Activated naive CD4-positive, alpha-beta T cell treated with anti-CD3 and anti-CD28 coated beads for 36 hours (primary cell): ENCODE data around the gene DHX9. TPM values are rescaled to one million over a fixed set of nuclear protein-coding genes. Genes with fewer than 3 reads are reported as not detected.

Experiments used
- CTCF ChIA-PET: fragments of 350-600 bp; sonication (Branson Sonifier 250); formaldehyde crosslinking; loops from one replicate; lab custom pipeline; 2021; ENCODE audit warnings: antibody characterized with exemption; lab: Charles Lee
- DNase-seq: peaks from one replicate; pipeline ENCODE4 v3.0.0-alpha.2; 2020
- H3K27ac Mint-ChIP-seq: one replicate; pipeline ENCODE4 v1.8.0; 2021; ENCODE audit warnings: mild to moderate bottlenecking, mixed read lengths
- H3K27me3 Mint-ChIP-seq: one replicate; pipeline ENCODE4 v1.8.0; 2021; ENCODE audit warnings: low read depth, mixed read lengths
- H3K36me3 Mint-ChIP-seq: one replicate; pipeline ENCODE4 v1.8.0; 2021; ENCODE audit warnings: low read depth, mixed read lengths
- H3K4me1 Mint-ChIP-seq: one replicate; pipeline ENCODE4 v1.8.0; 2021; ENCODE audit warnings: low read depth, mixed read lengths
- H3K4me3 Mint-ChIP-seq: one replicate; pipeline ENCODE4 v1.8.0; 2021; ENCODE audit warnings: mild to moderate bottlenecking, moderate library complexity, mixed read lengths
- H3K9me3 Mint-ChIP-seq: one replicate; pipeline ENCODE4 v1.8.0; 2021; ENCODE audit warnings: mixed read lengths
- intact Hi-C: fragments of 100-400 bp; cut with micrococcal nuclease; formaldehyde crosslinking; loops from one replicate; pipeline ENCODE4 v1.15.1; 2023
- total RNA-seq, 2 experiments: library from RNA; stranded (reverse); gene quantifications; one replicate each; pipeline ENCODE4 v1.2.3, GENCODE V29; 2021

DHX9 gene
- total RNA-seq: 100 to 1,000 TPM; 194 TPM

DNA sequence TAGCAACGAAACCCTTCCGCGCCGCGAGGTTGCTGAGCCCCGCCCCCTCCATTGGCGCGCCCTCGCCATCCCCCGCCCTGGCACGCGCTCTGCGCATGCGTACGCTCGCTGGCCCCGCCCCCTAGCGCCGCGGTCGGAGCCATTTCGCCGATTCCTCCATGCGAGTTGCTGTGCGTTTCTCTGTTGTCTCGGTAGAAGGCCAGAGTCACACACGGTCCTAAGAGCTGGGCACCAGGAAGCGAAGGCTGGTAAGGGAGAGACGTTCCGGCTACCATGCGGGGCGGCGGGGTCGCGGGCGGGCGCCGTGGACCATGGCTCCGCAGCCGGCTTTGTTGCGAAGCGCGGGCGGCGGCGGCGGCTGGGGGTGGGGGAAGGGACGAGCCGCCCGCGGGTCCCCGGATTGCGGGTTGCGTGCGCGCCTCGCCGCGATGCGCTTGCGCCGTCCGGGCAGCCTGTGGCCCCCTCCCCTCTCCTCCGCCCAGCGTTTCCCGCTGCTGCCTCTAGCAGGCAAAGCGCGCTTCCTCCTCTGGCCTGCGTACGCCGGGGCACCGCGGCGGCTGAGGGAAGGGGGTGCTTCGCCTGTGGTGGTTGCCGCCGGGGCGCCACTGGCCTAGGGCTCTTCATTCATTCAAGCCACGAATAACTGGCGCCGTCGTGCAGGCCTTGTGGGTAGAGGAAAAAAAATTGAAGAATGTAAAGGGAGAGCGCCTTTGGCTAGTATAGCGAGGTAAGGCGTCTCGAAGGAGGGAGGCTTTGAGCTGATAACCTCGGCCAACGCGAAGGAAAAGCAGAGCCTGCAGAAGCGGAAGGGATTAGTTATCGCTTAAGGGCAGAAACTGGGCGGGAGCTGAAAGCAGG, at the start of gene DHX9:
TSS of gene DHX9 (plus strand) at position 139 of the 858 bp plus-strand sequence. CDS start 3,220 bp downstream, outside the sequence.
- Mint-ChIP-seq H3K27ac (peak within 1 kb of the TSS; percentile 95), H3K9me3 (no peaks in the 10 kb centered on the region), H3K4me3 (peak within 1 kb of the TSS; percentile 90), H3K36me3 (peaks cover 44% of the 10 kb centered on the region), H3K27me3 (no peaks in the 10 kb centered on the region), H3K4me1 (peaks cover 44% of the 10 kb centered on the region)
- intact Hi-C loops: loop anchor here (1.0 to 5.0 kb wide), 13 partner anchors 22 to 1198 kb away; partner anchors contain the start of genes ARPC5, COLGALT2, GLUL and NPL
- CTCF ChIA-PET: interaction anchor here (0.6 kb wide), 2 partner anchors 24 to 44 kb away, joined by 3 read pairs; no protein-coding TSS in a partner anchor
- DNase-seq: peak; percentile 94

DNA sequence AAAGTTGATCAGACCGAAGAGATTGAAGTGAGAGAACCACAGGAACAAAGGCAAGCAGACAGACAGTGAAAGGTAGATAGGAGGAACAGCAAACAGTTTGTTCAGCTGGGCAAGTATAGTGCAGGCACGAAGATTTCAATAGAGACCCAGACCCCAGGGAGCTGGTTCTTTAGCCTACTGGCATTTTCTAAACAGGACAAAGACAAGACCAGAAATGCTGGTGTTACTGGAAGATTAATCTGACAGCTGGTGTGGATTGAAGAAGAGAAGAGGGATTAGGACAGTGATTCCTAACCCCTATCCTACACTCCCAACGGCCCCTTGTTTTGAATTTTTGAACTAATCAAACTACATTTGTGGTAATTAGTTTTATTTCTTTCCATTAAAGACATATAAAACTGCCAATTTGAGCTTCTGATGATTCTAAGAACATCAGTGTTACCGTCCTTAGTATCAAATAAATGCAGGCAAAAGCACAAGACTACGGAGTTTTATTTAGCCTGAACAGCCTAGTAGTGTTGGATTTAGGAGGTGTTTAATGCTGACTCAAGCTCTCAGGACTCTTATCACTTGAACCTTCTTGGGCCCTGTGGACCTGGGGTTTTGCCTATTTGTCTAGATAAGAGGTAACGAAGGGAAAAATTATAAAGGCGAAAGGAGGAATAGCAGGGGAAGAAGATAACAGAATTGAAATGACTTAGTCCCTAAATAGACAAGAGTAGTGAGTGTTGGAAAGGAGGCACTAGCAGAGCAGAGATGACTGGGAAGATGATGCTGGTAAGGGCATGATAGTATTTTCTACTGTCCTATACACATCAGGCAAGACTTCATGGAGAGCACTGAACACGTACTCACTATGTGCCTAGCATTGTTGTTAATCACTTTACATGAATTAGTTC, 47.6 kb upstream of the DHX9 start:
- CTCF ChIA-PET: interaction anchor here (0.8 to 15.0 kb wide), 3 partner anchors 9 to 198 kb away, joined by 3 to 797 read pairs (median 10); partner anchors contain the start of genes RGS16 and RNASEL
- Mint-ChIP-seq H3K4me3 (no peak overlapping the region), H3K9me3 (no peaks in the 10 kb centered on the region), H3K4me1 (peaks cover 20% of the 10 kb centered on the region), H3K36me3 (peaks cover 2% of the 10 kb centered on the region), H3K27me3 (no peaks in the 10 kb centered on the region), H3K27ac (no peak overlapping the region)
- intact Hi-C loops: no loop called here
- DNase-seq: no peak

DNA sequence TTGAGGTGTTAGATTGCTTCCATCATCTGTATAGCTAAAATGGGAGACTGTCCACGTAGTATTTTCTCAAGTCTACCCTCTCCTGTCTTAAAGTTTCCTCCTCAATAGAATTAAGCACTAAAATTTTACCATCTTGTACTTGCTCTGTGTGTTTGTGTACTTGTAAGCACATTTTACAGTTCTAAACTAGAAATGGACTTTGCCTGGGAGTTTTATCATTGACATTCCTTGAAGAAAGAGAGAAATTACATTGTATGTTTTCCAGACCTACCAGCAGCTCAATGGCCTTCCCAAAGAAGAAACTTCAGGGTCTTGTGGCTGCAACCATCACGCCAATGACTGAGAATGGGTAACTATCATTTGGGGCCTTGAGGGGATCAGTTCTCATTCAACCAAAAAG, 45.1 kb upstream of the DHX9 start:
- CTCF ChIA-PET: interaction anchor here (15.0 kb wide), 1 partner anchor 201 kb away, joined by 797 read pairs; the partner anchor contains the start of genes RGS16 and RNASEL
- Mint-ChIP-seq H3K4me1 (peaks cover 16% of the 10 kb centered on the region), H3K9me3 (no peaks in the 10 kb centered on the region), H3K4me3 (no peak overlapping the region), H3K27ac (no peak overlapping the region), H3K27me3 (no peaks in the 10 kb centered on the region), H3K36me3 (peaks cover 2% of the 10 kb centered on the region)
- DNase-seq: no peak
- intact Hi-C loops: no loop called here

DNA sequence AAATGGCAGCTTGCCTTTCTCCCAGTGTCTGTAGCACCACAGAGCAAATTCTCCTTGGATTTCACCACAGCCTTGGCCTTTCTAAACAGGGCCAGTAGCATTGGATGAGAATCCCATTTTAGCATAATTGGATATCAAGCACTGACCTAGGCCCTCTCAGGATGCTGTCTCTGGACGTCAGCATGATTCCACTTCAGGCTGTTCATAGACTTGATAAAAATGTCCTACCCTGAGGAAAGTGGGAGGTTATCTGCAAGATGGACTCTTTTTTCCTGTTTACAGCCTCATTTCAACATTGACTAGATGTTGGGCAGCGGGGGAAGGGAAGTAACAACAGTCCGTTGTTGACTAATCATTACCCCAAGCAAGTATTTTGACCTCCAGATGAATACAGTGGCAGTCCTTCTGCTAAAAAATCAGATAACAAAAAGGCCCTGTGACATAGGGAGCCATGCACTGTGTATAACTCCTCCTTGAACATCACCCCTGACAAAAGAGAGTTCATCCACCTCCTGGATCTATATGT, 44.4 kb upstream of the DHX9 start:
- Mint-ChIP-seq H3K4me1 (peaks cover 15% of the 10 kb centered on the region), H3K27ac (no peak overlapping the region), H3K27me3 (no peaks in the 10 kb centered on the region), H3K36me3 (peaks cover 2% of the 10 kb centered on the region), H3K4me3 (no peak overlapping the region), H3K9me3 (no peaks in the 10 kb centered on the region)
- CTCF ChIA-PET: no interaction called here
- intact Hi-C loops: no loop called here
- no peak for DNase-seq

DNA sequence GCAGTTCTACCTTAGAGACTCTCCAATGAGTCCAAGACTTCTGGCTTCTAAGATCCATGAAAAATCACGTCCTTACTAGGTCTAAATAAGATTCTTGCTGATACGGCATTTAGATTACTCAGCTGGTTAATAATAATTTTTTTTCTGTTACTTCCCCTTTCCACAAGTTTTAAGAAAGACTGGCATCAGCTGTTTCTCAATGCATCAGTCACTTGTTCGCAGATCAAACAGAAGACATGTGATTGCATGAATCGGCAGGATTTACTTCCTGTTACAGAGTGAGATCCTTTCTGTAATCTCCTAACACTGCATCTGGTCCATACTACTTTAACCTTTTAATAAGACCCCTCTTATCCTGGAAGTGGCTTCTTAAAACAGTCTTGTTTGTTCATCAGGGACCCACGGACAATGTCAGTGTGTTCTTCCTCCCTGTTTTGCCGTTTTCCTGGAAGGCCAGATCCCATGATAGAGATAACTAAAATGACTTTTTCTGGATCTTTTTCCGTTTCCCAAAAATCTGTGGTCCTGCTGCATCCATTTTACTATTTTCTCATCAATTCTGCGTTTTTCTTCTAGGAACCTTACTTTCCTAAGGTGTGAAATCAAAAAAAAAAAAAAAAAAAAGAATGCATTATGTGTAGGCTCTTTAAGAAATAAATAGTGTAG, 43.5 kb upstream of the DHX9 start:
- H3K4me3 Mint-ChIP-seq: no peak overlapping the region
- H3K4me1 Mint-ChIP-seq: peaks cover 10% of the 10 kb centered on the region
- no peak overlapping the region for H3K27ac Mint-ChIP-seq
- H3K27me3 Mint-ChIP-seq: no peaks in the 10 kb centered on the region
- intact Hi-C loops: no loop called here
- peaks cover 2% of the 10 kb centered on the region for H3K36me3 Mint-ChIP-seq
- CTCF ChIA-PET: interaction anchor here (0.7 to 1.3 kb wide), 3 partner anchors 14 to 358 kb away, joined by 3 to 5 read pairs (median 4); no protein-coding TSS in a partner anchor
- DNase-seq: no peak
- H3K9me3 Mint-ChIP-seq: no peaks in the 10 kb centered on the region

DNA sequence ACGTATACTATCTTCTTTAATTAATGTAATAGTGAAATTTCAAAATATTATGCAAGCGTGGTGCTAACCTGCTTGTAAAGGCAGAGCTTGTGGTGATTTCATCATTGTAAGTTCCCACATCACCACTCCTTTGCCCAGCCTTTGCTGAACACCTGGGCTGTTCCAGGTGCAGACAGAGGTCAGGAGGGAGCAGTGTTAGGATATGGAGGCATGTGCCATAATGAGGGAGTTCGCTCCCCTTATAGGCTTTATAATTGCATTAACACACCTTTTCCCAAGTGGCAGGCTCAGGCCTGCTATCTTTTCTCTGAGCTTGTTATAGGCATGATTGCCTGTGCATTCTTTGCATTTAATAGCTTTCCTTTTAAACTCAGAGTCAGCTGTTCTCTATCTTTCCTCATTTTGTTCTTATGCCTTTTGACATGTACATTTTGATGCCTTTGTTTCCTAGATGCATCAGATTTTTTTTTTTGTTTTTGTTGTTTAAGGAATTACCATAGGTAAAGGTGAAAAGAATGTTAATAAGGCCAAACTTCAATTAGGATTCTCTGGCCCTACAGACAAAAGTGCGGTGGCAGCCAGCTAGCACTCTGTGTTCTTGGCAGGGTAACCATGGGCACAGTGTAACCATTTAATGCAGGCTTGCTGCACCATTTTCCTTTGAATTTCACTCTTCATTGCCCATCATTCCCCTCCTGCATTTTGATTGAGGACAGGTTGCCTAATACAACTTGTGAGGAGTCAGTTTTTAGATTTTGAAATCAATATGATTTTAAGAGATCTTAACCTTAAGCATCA, 36.9 kb upstream of the DHX9 start:
- H3K27me3 Mint-ChIP-seq: no peaks in the 10 kb centered on the region
- H3K4me1 Mint-ChIP-seq: no peaks in the 10 kb centered on the region
- no peak for DNase-seq
- H3K27ac Mint-ChIP-seq: no peak overlapping the region
- H3K9me3 Mint-ChIP-seq: no peaks in the 10 kb centered on the region
- intact Hi-C loops: no loop called here
- no peak overlapping the region for H3K4me3 Mint-ChIP-seq
- CTCF ChIA-PET: no interaction called here
- peaks cover 20% of the 10 kb centered on the region for H3K36me3 Mint-ChIP-seq

DNA sequence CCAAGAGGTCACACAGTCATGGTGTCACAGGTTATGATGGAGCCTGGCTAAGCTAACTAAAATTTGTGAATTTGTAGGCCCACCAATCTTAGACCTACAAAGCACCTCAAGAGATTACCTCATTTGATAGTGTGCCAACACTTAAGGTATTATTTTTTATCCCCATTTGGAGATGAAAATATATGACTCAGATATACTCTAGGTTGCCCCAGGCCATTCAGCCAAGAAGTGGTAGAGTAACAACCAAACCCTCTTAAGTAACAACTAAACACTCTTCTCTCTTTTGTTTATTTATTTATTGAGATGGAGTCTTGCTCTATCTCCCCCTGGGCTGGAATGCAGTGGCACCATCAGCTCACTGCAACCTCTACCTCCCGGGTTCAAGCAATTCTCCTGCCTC, 35.3 kb upstream of the DHX9 start:
- no peaks in the 10 kb centered on the region for H3K9me3 Mint-ChIP-seq
- no peak for DNase-seq
- CTCF ChIA-PET: no interaction called here
- intact Hi-C loops: no loop called here
- no peaks in the 10 kb centered on the region for H3K4me1 Mint-ChIP-seq
- H3K36me3 Mint-ChIP-seq: peaks cover 20% of the 10 kb centered on the region
- no peak overlapping the region for H3K27ac Mint-ChIP-seq
- no peak overlapping the region for H3K4me3 Mint-ChIP-seq
- H3K27me3 Mint-ChIP-seq: no peaks in the 10 kb centered on the region

DNA sequence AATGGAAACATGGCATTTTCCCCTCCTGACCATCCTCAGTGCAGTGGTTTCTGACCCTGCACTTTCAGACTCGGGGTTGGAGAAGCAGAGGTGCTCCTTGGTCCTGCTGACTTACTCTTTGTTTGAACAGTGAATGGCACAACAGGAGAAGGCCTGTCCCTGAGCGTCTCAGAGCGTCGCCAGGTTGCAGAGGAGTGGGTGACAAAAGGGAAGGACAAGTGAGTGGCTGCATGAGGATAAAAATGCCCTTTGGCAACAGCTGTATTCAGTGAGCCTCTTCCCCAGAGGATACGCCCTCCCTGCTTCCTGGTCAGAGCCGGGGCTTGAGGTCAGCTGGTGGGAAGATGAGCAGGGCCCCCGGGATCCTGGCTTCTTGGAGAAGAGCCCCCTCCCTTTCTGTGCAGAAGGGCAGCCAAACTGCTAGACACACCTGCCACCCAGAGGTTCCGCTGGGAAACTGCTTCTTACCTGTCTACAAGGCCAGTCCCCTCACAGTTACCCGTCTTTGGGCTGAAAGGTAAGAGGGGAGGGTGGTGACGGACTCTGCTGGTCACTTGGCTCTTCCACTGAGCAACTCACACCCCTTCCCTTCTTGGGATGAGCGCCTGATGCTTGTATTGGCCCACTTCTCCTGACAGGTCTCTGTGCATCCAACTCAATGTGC, 33.0 kb upstream of the DHX9 start:
- CTCF ChIA-PET: no interaction called here
- Mint-ChIP-seq H3K27ac (no peak overlapping the region), H3K36me3 (peaks cover 20% of the 10 kb centered on the region), H3K27me3 (no peaks in the 10 kb centered on the region), H3K4me1 (no peaks in the 10 kb centered on the region), H3K4me3 (no peak overlapping the region), H3K9me3 (no peaks in the 10 kb centered on the region)
- intact Hi-C loops: no loop called here
- no peak for DNase-seq

DNA sequence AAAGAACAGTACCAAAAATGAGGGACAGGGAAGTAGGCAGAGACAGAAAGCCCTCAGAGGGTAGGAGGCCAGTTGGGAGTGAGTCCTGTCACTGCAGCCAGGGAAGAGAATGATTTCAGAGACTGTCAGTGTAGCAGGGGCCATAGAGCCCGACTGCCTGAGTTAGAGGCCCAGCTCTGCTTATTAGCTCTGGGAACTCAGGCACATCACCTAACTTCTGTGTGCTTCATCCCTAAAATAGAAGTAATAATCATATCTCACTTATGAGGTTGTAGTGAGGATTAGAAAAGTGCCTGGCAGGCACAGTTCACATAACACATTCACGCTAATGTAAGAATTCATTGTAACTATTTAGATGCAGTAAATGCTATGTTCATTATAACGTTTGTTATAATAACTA, 31.2 kb upstream of the DHX9 start:
- Mint-ChIP-seq H3K36me3 (peaks cover 20% of the 10 kb centered on the region), H3K9me3 (no peaks in the 10 kb centered on the region), H3K4me3 (no peak overlapping the region), H3K27ac (no peak overlapping the region), H3K4me1 (no peaks in the 10 kb centered on the region), H3K27me3 (no peaks in the 10 kb centered on the region)
- CTCF ChIA-PET: interaction anchor here (0.7 kb wide), 1 partner anchor 207 kb away, joined by 3 read pairs; no protein-coding TSS in a partner anchor
- intact Hi-C loops: no loop called here
- no peak for DNase-seq

DNA sequence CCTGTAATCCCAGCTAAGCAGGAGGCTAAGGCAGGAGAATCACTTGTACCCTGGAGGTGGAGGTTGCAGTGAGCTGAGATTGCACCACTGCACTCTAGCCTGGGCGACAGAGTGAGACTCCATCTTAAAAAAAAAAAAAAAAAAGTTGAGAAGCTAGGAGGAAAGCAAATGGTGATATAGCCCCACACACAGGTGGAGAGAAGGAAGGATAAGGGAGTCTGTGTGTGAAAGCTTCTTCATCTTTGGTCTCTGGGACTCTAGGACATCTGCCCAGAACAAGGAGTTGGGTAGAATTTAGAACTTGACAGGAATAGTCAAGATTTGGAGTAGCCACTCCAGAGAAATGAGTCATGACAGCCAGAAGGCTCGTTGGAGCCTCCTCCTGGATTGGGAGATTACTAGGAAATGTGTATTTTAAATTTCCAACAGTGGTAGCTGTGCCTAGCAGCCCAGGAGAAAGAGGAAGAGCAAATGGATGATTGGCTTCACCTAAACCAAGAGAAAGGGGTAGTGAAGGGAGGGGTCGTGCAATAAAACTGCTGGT, 29.7 kb upstream of the DHX9 start:
- H3K4me3 Mint-ChIP-seq: no peak overlapping the region
- CTCF ChIA-PET: interaction anchor here (0.6 to 0.7 kb wide), 3 partner anchors 18 to 750 kb away, joined by 3 read pairs; no protein-coding TSS in a partner anchor

More for the DNA sequence above, 29.7 kb upstream of the DHX9 start:
- Mint-ChIP-seq H3K36me3 (peaks cover 18% of the 10 kb centered on the region), H3K9me3 (no peaks in the 10 kb centered on the region), H3K4me1 (no peaks in the 10 kb centered on the region), H3K27me3 (no peaks in the 10 kb centered on the region), H3K27ac (no peak overlapping the region)
- DNase-seq: no peak
- intact Hi-C loops: no loop called here
